GM12878 (cell line): Measurements from ENCODE around the gene CAB39L. TPM values are rescaled to one million over a fixed set of nuclear protein-coding genes. Genes with fewer than 3 reads are reported as not detected.

Source experiments
- ATAC-seq: fragments of 200-7000 bp; cut with Tn5 transposase; 3 replicates; pipeline ENCODE4 v1.9.1; 2020; ENCODE audit warnings: mild to moderate bottlenecking, moderate library complexity
- BruUV-seq: library from RNA; stranded (reverse); fragments of 400-500 nt; replicated peaks from 2 replicates; lab custom pipeline; 2021; lab: Mats Ljungman, UMichigan
- CTCF ChIA-PET: fragments of 300-600 bp; sonication (Branson Sonifier 250); formaldehyde crosslinking; extraction: SDS; loops from one replicate; lab custom pipeline; 2021; ENCODE audit warnings: inconsistent platforms; lab: Yijun Ruan, JAX
- POLR2A ChIA-PET: fragments of 350-600 bp; formaldehyde crosslinking; extraction: SDS; loops from one replicate; lab custom pipeline; 2021; ENCODE audit warnings: inconsistent platforms; lab: Charles Lee
- RAD21 ChIA-PET: fragments of 300-600 bp; sonication (Branson Sonifier 250); formaldehyde crosslinking; loops from one replicate; lab custom pipeline; 2023; ENCODE audit warnings: antibody characterized with exemption; ENCODE audit not compliant: unreplicated experiment; lab: Charles Lee
- SMC1A ChIA-PET: fragments of 300-600 bp; sonication (Branson Sonifier 250); formaldehyde crosslinking; loops from one replicate; lab custom pipeline; 2023; ENCODE audit not compliant: unreplicated experiment, uncharacterized antibody; lab: Charles Lee
- DNase-seq: peaks from one replicate; pipeline ENCODE4 v3.0.0-alpha.2; 2011; ENCODE audit warnings: low read depth, low spot score
- FAIRE-seq: peaks from 3 replicates; lab custom pipeline; 2011; peaks lifted over from hg19 to GRCh38; lab: Jason Lieb, UNC
- H2AFZ ChIP-seq: 2 replicates; pipeline ENCODE4 v1.6.0; 2011; ENCODE audit warnings: low read depth, low read length, control low read depth; ENCODE audit not compliant: control insufficient read depth
- H3K27ac ChIP-seq: 2 replicates; pipeline ENCODE4 v1.5.1; 2011; ENCODE audit warnings: control low read depth; ENCODE audit not compliant: control insufficient read depth, insufficient read depth
- H3K27me3 ChIP-seq, 2 experiments: replicated peaks in 1 of 2; 2 replicates each; pipeline versions ENCODE4 v1.6.0 to v1.6.1; 2011; ENCODE audit warnings: low read length in 1 of 2; ENCODE audit not compliant: control insufficient read depth in 2 of 2, insufficient read depth in 2 of 2
- H3K36me3 ChIP-seq, 2 experiments: 2 replicates each; pipeline ENCODE4 v1.5.1; 2011; ENCODE audit warnings: low read length in 1 of 2; ENCODE audit not compliant: control insufficient read depth in 2 of 2, insufficient read depth in 2 of 2
- H3K4me1 ChIP-seq: 2 replicates; pipeline ENCODE4 v1.6.1; 2011; ENCODE audit warnings: mild to moderate bottlenecking, low read length, moderate library complexity, mixed read lengths; ENCODE audit not compliant: control insufficient read depth, insufficient read depth
- H3K4me2 ChIP-seq: 2 replicates; pipeline ENCODE4 v1.6.0; 2011; ENCODE audit warnings: control low read depth; ENCODE audit not compliant: control insufficient read depth, insufficient read depth
- H3K4me3 ChIP-seq: fragments of 200-600 bp; sonication (generic); 2 replicates; pipeline ENCODE4 v1.5.1; 2016
- H3K79me2 ChIP-seq: 2 replicates; pipeline ENCODE4 v1.6.0; 2011; ENCODE audit warnings: low read length; ENCODE audit not compliant: control insufficient read depth, insufficient read depth
- H3K9ac ChIP-seq: 2 replicates; pipeline ENCODE4 v1.8.0; 2011; ENCODE audit warnings: low read length, control low read depth, mixed read lengths; ENCODE audit not compliant: control insufficient read depth, insufficient read depth
- H3K9me3 ChIP-seq: replicated peaks from 3 replicates; pipeline ENCODE4 v1.5.1; 2011; ENCODE audit warnings: mild to moderate bottlenecking, low read length; ENCODE audit not compliant: control insufficient read depth, insufficient read depth
- H4K20me1 ChIP-seq: 2 replicates; pipeline ENCODE4 v1.6.0; 2011; ENCODE audit not compliant: control insufficient read depth, insufficient read depth
- CBX3 ChIP-seq: fragments of 200-600 bp; sonication (generic); IDR thresholded peaks from 2 replicates; pipeline ENCODE4 v1.6.1; 2016; ENCODE audit warnings: low read depth, borderline replicate concordance
- FOS ChIP-seq: IDR thresholded peaks from 3 replicates; pipeline ENCODE4 v1.6.1; 2011; ENCODE audit warnings: borderline replicate concordance; ENCODE audit not compliant: insufficient read length; ENCODE audit errors: extremely low read depth
- MEF2B ChIP-seq: fragments of 450-650 bp; IDR thresholded peaks from 2 replicates; pipeline ENCODE4 v1.6.1; 2018; ENCODE audit warnings: mild to moderate bottlenecking, moderate library complexity; ENCODE audit not compliant: partially characterized antibody, poor library complexity, severe bottlenecking
- NR2F1 ChIP-seq: fragments of 450-650 bp; conservative IDR thresholded peaks from 2 replicates; pipeline ENCODE4 v1.6.1; 2017; ENCODE audit warnings: mild to moderate bottlenecking
- POLR2AphosphoS5 ChIP-seq: IDR thresholded peaks from 2 replicates; pipeline ENCODE4 v1.6.1; 2011; ENCODE audit warnings: mild to moderate bottlenecking, low read length, inconsistent platforms
- RAD51 ChIP-seq: fragments of 450-650 bp; IDR thresholded peaks from 2 replicates; pipeline ENCODE4 v1.6.1; 2016; ENCODE audit warnings: moderate library complexity, mild to moderate bottlenecking, inconsistent platforms
- RB1 ChIP-seq: fragments of 450-650 bp; formaldehyde crosslinking; IDR thresholded peaks from 2 replicates; pipeline ENCODE4 v1.6.1; 2017; ENCODE audit warnings: mild to moderate bottlenecking, borderline replicate concordance
- SIX5 ChIP-seq: IDR thresholded peaks from 2 replicates; pipeline ENCODE4 v1.6.1; 2011; ENCODE audit warnings: mild to moderate bottlenecking, low read depth, low read length, moderate library complexity; ENCODE audit not compliant: severe bottlenecking
- SREBF2 ChIP-seq: IDR thresholded peaks from 2 replicates; pipeline ENCODE4 v1.6.1; 2012; ENCODE audit warnings: mild to moderate bottlenecking, low read length
- SRF ChIP-seq, 2 experiments: IDR thresholded peaks; 2 replicates each; pipeline ENCODE4 v1.6.1; 2011; ENCODE audit warnings: low read depth in 2 of 2, low read length in 2 of 2, mild to moderate bottlenecking in 1 of 2, moderate library complexity in 1 of 2
- ZNF274 ChIP-seq: IDR thresholded peaks from one replicate; pipeline ENCODE4 v1.8.0; 2011; ENCODE audit not compliant: insufficient read length, insufficient read depth
- ZNF384 ChIP-seq: IDR thresholded peaks from 2 replicates; pipeline ENCODE4 v1.6.1; 2012; ENCODE audit warnings: low read depth, mild to moderate bottlenecking, low read length, improper control_type of control experiment, borderline replicate concordance
- WGBS: methylation state at CpG from one replicate; pipeline ENCODE4 v1.1.6; 2016; ENCODE audit warnings: low lambda C conversion rate; ENCODE audit not compliant: insufficient replicate concordance, insufficient coverage; ENCODE audit errors: missing lambda C conversion rate; 5-methylcytosine and 5-hydroxymethylcytosine counted together
- in situ Hi-C: fragments of 300-500 bp; cut with MboI; formaldehyde crosslinking; loops from 9 replicates; pipeline ENCODE4 v1.14.3; 2018; ENCODE audit warnings: mixed read lengths
- intact Hi-C: fragments of 100-400 bp; cut with micrococcal nuclease; formaldehyde crosslinking; loops from one replicate; pipeline ENCODE4 v1.14.2; 2022; ENCODE audit not compliant: unreplicated experiment
- polyA plus RNA-seq, 11 experiments: library from polyadenylated mRNA; depleted of rRNA in 4 of 11; unstranded in 6 of 11; stranded (reverse) in 5 of 11; fragments of >200 nt; fragmentation: Nextera tagmentation in 4 of 11; fragmentation: Illumina TruSeq in 1 of 11; extraction: Ambion mirVana in 4 of 11; extraction: Trizol in 1 of 11; gene quantifications; 1 replicate in 1 of 11; 2 replicates in 10 of 11; pipeline versions ENCODE4 v1.2.1 to v1.2.3, GENCODE V29; 2011 to 2016; ENCODE audit warnings: inconsistent platforms in 2 of 11, missing spikeins in 2 of 11, low read depth in 1 of 11
- total RNA-seq, 4 experiments: library from RNA; depleted of rRNA in 3 of 4; stranded (reverse); fragments of >200 nt in 3 of 4; fragmentation: Illumina TruSeq in 1 of 4; extraction: Trizol in 1 of 4; gene quantifications; 2 replicates each; pipeline versions ENCODE4 v1.2.1 to v1.2.3, GENCODE V29; 2013 to 2021

The CAB39L gene
- total and polyA plus RNA-seq, 10 of the 15 experiments (the other 5 are each of a cell fraction or from before 2014, with no cell fraction given), result 0.88 to 3.0 (median 1.7) TPM

GRCh38 chr13:49428041-49428763 lies 15.7 kb downstream of the CAB39L start:
- Histone ChIP-seq H3K79me2 (no peaks in the 10 kb centered on the region), H3K36me3 (no peaks in the 10 kb centered on the region; a peak in 1 of 4 replicates), H3K9me3 (no peaks in the 10 kb centered on the region), H3K4me2 (no peak overlapping the region), H3K9ac (no peak overlapping the region), H3K4me1 (no peaks in the 10 kb centered on the region), H3K4me3 (no peak overlapping the region), H3K27me3 (no peaks in the 10 kb centered on the region), H2AFZ (no peak overlapping the region)
- ATAC-seq, result no peak
- no peak for DNase-seq
- no TSS peak for BruUV-seq
- no peak for FAIRE-seq
- intact Hi-C loops, result no loop called here
- 65% methylated on average over 2 of the region's 2 CpGs for WGBS
- TF ChIP-seq POLR2AphosphoS5 (no peak), SIX5 (no peak), SRF (IDR thresholded peaks at IDR 0.05; ENCODE audit: low read depth in 2 of 2, low read length in 2 of 2) (no peak), RB1 (no peak), MEF2B (no peak), ZNF274 (no peak), FOS (no peak), RAD51 (no peak), ZNF384 (no peak), CBX3 (no peak), SREBF2 (no peak), NR2F1 (no peak)
- TF ChIP-seq, all 136 proteins: peak for 0
- H3K27ac ChIP-seq, result no peak overlapping the region
- ChIA-PET POLR2A (interaction anchor here (1.2 kb wide), 1 partner anchor 16 kb away, joined by 3 read pairs; the partner anchor contains the start of genes CAB39L and SETDB2), RAD21 (no interaction called here), SMC1A (interaction anchor here (0.6 to 1.6 kb wide), 4 partner anchors 8 to 180 kb away, joined by 3 to 4 read pairs (median 3); no protein-coding TSS in a partner anchor), CTCF (interaction anchor here (0.9 to 1.1 kb wide), 2 partner anchors 176 to 179 kb away, joined by 4 to 5 read pairs; no protein-coding TSS in a partner anchor)
- H4K20me1 ChIP-seq, result no peaks in the 10 kb centered on the region
- in situ Hi-C loops, result no loop called here
